ENCODE results near the gene CLCN2. TPM values are rescaled to one million over a fixed set of nuclear protein-coding genes. Genes with fewer than 3 reads are reported as not detected.

The CLCN2 gene
- total RNA-seq, 1 donor from 2014 or later: 8.1 TPM

DNA sequence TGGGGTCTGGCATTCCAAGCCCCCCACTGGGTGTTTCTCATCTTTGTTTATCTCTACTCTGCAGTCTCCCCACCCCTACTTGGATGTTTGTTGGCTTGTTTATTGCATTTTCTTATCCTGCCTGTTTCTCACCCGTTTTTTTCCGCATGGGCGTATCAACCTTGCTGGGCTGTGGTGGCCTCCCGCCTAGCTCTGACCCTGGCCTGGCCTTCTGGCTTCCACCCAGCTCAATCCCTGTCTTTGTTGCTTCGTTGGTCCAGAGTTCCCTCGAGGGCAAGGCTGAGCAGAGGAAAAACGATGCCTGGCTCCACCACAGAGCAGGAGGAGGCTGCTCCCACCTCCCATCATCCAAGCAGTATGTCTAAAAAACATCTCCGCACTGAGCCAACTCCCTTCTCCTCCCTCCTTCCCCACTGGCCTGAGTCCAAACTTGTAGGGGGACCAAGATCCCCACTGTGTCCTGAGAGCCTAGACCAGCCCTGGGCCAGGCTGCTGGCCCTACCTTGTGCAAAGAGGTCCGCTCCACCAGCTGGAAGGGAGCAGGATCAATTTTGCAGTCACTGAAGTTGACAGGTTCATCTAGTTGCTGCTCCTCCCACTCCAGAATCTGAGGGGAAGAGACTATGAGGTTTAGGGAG, 9.8 kb downstream of the CLCN2 start:
- no peaks in the 10 kb centered on the region for H3K9me3 ChIP-seq

DNA sequence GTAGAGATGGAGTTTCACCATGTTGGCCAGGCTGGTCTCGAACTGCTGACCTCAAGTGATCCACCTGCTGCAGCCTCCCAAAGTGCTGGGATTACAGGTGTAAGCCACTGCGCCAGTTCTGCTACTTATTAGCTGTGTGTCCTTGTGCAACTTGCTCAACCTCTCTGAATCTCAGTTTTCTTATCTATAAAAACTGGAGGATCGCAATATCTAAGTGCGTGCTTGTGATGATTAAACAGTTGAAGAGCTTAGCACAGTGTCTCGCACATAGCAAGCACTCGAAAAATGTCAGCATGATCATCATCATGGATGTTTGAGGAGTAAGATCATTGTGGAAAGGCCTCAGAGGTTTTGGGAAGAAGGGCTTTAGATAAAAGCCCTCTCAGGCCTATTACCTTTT, 10.8 kb downstream of the CLCN2 start:
- H3K36me3 ChIP-seq: peaks cover 0 to 2% of the 10 kb centered on the region in 2 donors
- intact Hi-C loops (cut with DNase I): no loop called here
- TF ChIP-seq, protein P1, sequence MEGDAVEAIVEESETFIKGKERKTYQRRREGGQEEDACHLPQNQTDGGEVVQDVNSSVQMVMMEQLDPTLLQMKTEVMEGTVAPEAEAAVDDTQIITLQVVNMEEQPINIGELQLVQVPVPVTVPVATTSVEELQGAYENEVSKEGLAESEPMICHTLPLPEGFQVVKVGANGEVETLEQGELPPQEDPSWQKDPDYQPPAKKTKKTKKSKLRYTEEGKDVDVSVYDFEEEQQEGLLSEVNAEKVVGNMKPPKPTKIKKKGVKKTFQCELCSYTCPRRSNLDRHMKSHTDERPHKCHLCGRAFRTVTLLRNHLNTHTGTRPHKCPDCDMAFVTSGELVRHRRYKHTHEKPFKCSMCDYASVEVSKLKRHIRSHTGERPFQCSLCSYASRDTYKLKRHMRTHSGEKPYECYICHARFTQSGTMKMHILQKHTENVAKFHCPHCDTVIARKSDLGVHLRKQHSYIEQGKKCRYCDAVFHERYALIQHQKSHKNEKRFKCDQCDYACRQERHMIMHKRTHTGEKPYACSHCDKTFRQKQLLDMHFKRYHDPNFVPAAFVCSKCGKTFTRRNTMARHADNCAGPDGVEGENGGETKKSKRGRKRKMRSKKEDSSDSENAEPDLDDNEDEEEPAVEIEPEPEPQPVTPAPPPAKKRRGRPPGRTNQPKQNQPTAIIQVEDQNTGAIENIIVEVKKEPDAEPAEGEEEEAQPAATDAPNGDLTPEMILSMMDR (IDR thresholded peaks at IDR 0.05): no peak
- TF ChIP-seq POLR2AphosphoS5 (IDR thresholded peaks at IDR 0.05; ENCODE audit: insufficient read depth in 1 of 2, low read depth in 1 of 2) (no peak), POLR2A (IDR thresholded peaks at IDR 0.05) (no peak)
- no peak for DNase-seq (ENCODE audit: extremely low spot score in 2 of 2)
- H3K9me3 ChIP-seq: no peaks in the 10 kb centered on the region
- no peak overlapping the region for H3K4me3 ChIP-seq
- no peaks in the 10 kb centered on the region for H3K27me3 ChIP-seq
- H3K27ac ChIP-seq: no peak overlapping the region
- peaks cover 14% of the 10 kb centered on the region for H3K4me1 ChIP-seq

More for the DNA sequence above, 9.8 kb downstream of the CLCN2 start:
- intact Hi-C loops (cut with DNase I): no loop called here
- DNase-seq (ENCODE audit: extremely low spot score in 2 of 2): no peak
- H3K4me3 ChIP-seq: no peak overlapping the region
- TF ChIP-seq, protein P1 (IDR thresholded peaks at IDR 0.05): no peak
- TF ChIP-seq POLR2A (IDR thresholded peaks at IDR 0.05): no peak
- no peak for TF ChIP-seq POLR2AphosphoS5 (IDR thresholded peaks at IDR 0.05; ENCODE audit: insufficient read depth in 1 of 2, low read depth in 1 of 2)
- peaks cover 10% of the 10 kb centered on the region for H3K4me1 ChIP-seq
- no peaks in the 10 kb centered on the region for H3K27me3 ChIP-seq
- H3K36me3 ChIP-seq: peaks cover 0 to 7% of the 10 kb centered on the region in 2 donors
- H3K27ac ChIP-seq: no peak overlapping the region

DNA sequence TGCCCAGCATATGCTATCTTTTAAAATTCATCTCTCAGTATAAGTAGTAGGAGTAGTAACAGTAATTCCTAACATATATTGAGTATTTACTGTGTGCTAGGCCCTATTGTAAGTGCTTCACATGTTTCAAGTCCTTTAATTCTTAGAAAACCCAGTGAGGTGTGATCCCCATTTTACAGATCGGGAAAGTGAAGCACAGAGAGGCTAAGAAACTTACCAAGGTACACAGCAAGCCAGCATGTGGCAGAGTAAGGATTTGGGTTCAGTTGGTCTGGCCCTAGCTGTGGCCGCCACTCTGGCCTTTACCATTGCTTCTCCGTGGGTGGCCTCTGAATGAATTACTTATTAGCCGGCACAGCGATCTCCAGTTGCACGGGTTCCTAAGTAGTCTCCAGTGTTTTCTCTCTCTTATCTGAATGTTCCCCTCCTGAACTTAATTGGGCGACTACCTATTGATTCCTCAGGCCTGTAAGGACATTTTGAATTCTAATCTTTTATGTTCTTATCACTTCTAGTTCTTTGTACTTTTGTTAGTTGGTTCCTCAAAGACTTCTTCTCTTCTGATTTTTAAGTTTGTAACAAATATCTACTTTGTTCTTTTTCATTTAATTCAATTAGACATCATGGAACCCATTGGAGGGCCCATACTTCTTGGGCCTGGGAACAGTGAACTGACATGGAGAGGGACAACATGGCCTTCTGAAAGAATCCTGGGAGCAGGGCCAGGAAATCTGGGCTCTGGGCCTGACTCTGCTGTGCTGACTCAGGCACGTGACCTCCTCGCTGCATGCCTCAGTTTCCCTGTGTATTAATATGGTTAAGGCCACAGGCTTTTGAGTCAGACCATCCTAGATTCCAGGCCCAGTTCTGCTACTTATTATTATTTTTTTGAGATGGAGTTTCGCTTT, 11.6 kb downstream of the CLCN2 start:
- Histone ChIP-seq H3K27ac (no peak overlapping the region), H3K9me3 (no peaks in the 10 kb centered on the region), H3K4me3 (no peak overlapping the region), H3K4me1 (peaks cover 19% of the 10 kb centered on the region), H3K36me3 (peaks cover 0 to 2% of the 10 kb centered on the region in 2 donors), H3K27me3 (no peaks in the 10 kb centered on the region)
- DNase-seq (ENCODE audit: extremely low spot score in 2 of 2): no peak
- intact Hi-C loops (cut with DNase I): no loop called here
- TF ChIP-seq POLR2AphosphoS5 (IDR thresholded peaks at IDR 0.05; ENCODE audit: insufficient read depth in 1 of 2, low read depth in 1 of 2) (no peak), POLR2A (IDR thresholded peaks at IDR 0.05) (no peak)
- TF ChIP-seq, protein P1 (IDR thresholded peaks at IDR 0.05): no peak

DNA sequence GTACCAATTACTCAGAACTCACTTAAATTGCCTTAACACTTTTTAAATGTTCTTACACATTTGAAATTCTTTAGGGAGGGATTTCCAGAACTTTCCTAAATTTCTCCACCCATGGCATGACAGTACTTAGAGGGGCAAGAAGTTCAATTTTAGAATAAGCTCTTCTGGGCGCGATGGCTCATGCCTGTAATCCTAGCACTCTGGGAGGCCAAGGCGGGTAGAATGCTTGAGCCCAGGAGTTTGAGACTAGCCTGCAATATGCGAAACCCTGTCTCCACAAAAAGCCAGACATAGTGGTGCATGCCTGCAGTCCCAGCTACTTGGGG, 13.4 kb downstream of the CLCN2 start:
- H3K27me3 ChIP-seq: no peaks in the 10 kb centered on the region
- no peak for DNase-seq (ENCODE audit: extremely low spot score in 2 of 2)
- TF ChIP-seq, protein P1 (IDR thresholded peaks at IDR 0.05): no peak
- TF ChIP-seq POLR2A (IDR thresholded peaks at IDR 0.05): no peak
- TF ChIP-seq POLR2AphosphoS5 (IDR thresholded peaks at IDR 0.05; ENCODE audit: insufficient read depth in 1 of 2, low read depth in 1 of 2): no peak
- intact Hi-C loops (cut with DNase I): no loop called here
- H3K9me3 ChIP-seq: no peaks in the 10 kb centered on the region
- no peak overlapping the region for H3K4me3 ChIP-seq
- no peak overlapping the region for H3K27ac ChIP-seq
- H3K36me3 ChIP-seq: peaks cover 0 to 8% of the 10 kb centered on the region in 2 donors
- peaks cover 19% of the 10 kb centered on the region for H3K4me1 ChIP-seq

Data from vagina (tissue), 2 donors.